MM.1S (cell line): ENCODE measurements around the gene ARL15.
"Not testable (repeated sequence)": the region's sequence is repeated elsewhere in the genome, so short reads cannot be mapped to it uniquely, and the experiment has no call there.

Experiments
- CTCF ChIP-seq: fragments of 300-600 bp; sonication (generic); IDR thresholded peaks from 2 replicates; pipeline ENCODE4 v1.5.1; 2016; ENCODE audit warnings: antibody characterized with exemption, low read length, mixed read lengths
- EZH2 ChIP-seq: fragments of 300-600 bp; sonication (generic); optimal IDR thresholded peaks from 2 replicates; pipeline ENCODE3; 2017; ENCODE audit warnings: low read depth, mild to moderate bottlenecking, antibody characterized with exemption, low read length, mixed read lengths

- TF ChIP-seq CTCF, EZH2: not testable (repeated sequence)
These were observed 266.1 kb downstream of the ARL15 start for GRCh38 chr5:54044276-54044675.
